Ectodermal cell (in vitro differentiated cells): Measurements from ENCODE around the gene PTPRN2.

ENCODE experiments used
- H3K27ac ChIP-seq: 2 replicates; pipeline ENCODE4 v1.7.0; 2013; ENCODE audit warnings: mild to moderate bottlenecking, low read depth, low read length; ENCODE audit not compliant: insufficient read depth, poor library complexity, severe bottlenecking
- H3K27me3 ChIP-seq: 2 replicates; pipeline ENCODE4 v1.7.0; 2013; ENCODE audit warnings: mild to moderate bottlenecking, low read length; ENCODE audit not compliant: insufficient read depth, control insufficient read depth, poor library complexity, severe bottlenecking
- H3K36me3 ChIP-seq: one replicate; pipeline ENCODE4 v1.7.0; 2013; ENCODE audit warnings: low read length; ENCODE audit not compliant: control insufficient read depth, insufficient read depth
- H3K4me1 ChIP-seq: one replicate; pipeline ENCODE4 v1.7.0; 2013; ENCODE audit warnings: low read length; ENCODE audit not compliant: control insufficient read depth, insufficient read depth
- H3K4me3 ChIP-seq: 2 replicates; pipeline ENCODE4 v1.7.0; 2013; ENCODE audit warnings: low read depth, low read length, control low read depth; ENCODE audit not compliant: insufficient read depth
- H3K9me3 ChIP-seq: 2 replicates; pipeline ENCODE4 v1.7.0; 2013; ENCODE audit warnings: mild to moderate bottlenecking, low read length, moderate library complexity; ENCODE audit not compliant: control insufficient read depth
- WGBS, 2 experiments: methylation state at CpG; one replicate each; pipeline ENCODE4 v1.1.7; 2013; ENCODE audit warnings: missing lambda C conversion rate in 2 of 2; 5-methylcytosine and 5-hydroxymethylcytosine counted together

Gene PTPRN2

GRCh38 chr7:157561816-157562410 lies 1025.7 kb downstream of the PTPRN2 start:
- WGBS, 2 experiments: 77 to 79% methylated on average over 13 of the region's 13 CpGs
- no peaks in the 10 kb centered on the region for H3K36me3 ChIP-seq

GRCh38 chr7:157561523-157561785 lies 1026.2 kb downstream of the PTPRN2 start:
- Histone ChIP-seq H3K9me3 (peaks cover 24% of the 10 kb centered on the region), H3K27me3 (no peaks in the 10 kb centered on the region), H3K4me1 (no peaks in the 10 kb centered on the region), H3K4me3 (no peak overlapping the region), H3K36me3 (no peaks in the 10 kb centered on the region), H3K27ac (no peak overlapping the region)
- 60 to 67% methylated on average over 3 of the region's 3 CpGs for WGBS, 2 experiments

More at GRCh38 chr7:157561816-157562410, 1025.7 kb downstream of the PTPRN2 start:
- H3K4me1 ChIP-seq: no peaks in the 10 kb centered on the region
- peaks cover 20% of the 10 kb centered on the region for H3K9me3 ChIP-seq
- H3K4me3 ChIP-seq: no peak overlapping the region
- no peaks in the 10 kb centered on the region for H3K27me3 ChIP-seq
- no peak overlapping the region for H3K27ac ChIP-seq

- WGBS, 2 experiments: 85 to 89% methylated on average over 29 of the region's 29 CpGs
- Histone ChIP-seq H3K36me3 (no peaks in the 10 kb centered on the region), H3K9me3 (peaks cover 22% of the 10 kb centered on the region), H3K4me1 (no peaks in the 10 kb centered on the region), H3K27ac (no peak overlapping the region), H3K4me3 (no peak overlapping the region), H3K27me3 (no peaks in the 10 kb centered on the region)
Measured at GRCh38 chr7:157560710-157561522, 1026.7 kb downstream of the PTPRN2 start.

GRCh38 chr7:157560258-157560654 lies 1027.4 kb downstream of the PTPRN2 start:
- Histone ChIP-seq H3K4me1 (no peaks in the 10 kb centered on the region), H3K4me3 (no peak overlapping the region), H3K27ac (no peak overlapping the region), H3K36me3 (no peaks in the 10 kb centered on the region), H3K9me3 (peaks cover 19% of the 10 kb centered on the region), H3K27me3 (no peaks in the 10 kb centered on the region)
- WGBS, 2 experiments: 89 to 90% methylated on average over 20 of the region's 20 CpGs

GRCh38 chr7:157559596-157560257 lies 1027.9 kb downstream of the PTPRN2 start:
- 84 to 85% methylated on average over 20 of the region's 20 CpGs for WGBS, 2 experiments
- H3K9me3 ChIP-seq: peaks cover 17% of the 10 kb centered on the region
- no peaks in the 10 kb centered on the region for H3K27me3 ChIP-seq
- H3K4me1 ChIP-seq: no peaks in the 10 kb centered on the region
- no peak overlapping the region for H3K4me3 ChIP-seq
- no peaks in the 10 kb centered on the region for H3K36me3 ChIP-seq
- no peak overlapping the region for H3K27ac ChIP-seq

GRCh38 chr7:157558875-157559595 lies 1028.6 kb downstream of the PTPRN2 start:
- Histone ChIP-seq H3K27me3 (no peaks in the 10 kb centered on the region), H3K36me3 (no peaks in the 10 kb centered on the region), H3K9me3 (peaks cover 16% of the 10 kb centered on the region), H3K4me1 (no peaks in the 10 kb centered on the region), H3K4me3 (no peak overlapping the region), H3K27ac (no peak overlapping the region)
- WGBS, 2 experiments: 87 to 88% methylated on average over 27 of the region's 27 CpGs

GRCh38 chr7:157558516-157558874 lies 1029.1 kb downstream of the PTPRN2 start:
- no peaks in the 10 kb centered on the region for H3K4me1 ChIP-seq
- no peaks in the 10 kb centered on the region for H3K27me3 ChIP-seq
- H3K27ac ChIP-seq: no peak overlapping the region
- H3K36me3 ChIP-seq: no peaks in the 10 kb centered on the region
- 83 to 86% methylated on average over 9 of the region's 9 CpGs for WGBS, 2 experiments
- H3K4me3 ChIP-seq: no peak overlapping the region
- H3K9me3 ChIP-seq: peaks cover 16% of the 10 kb centered on the region

- H3K4me1 ChIP-seq: no peaks in the 10 kb centered on the region
- H3K4me3 ChIP-seq: no peak overlapping the region
- H3K27me3 ChIP-seq: no peaks in the 10 kb centered on the region
- no peak overlapping the region for H3K27ac ChIP-seq
- H3K36me3 ChIP-seq: no peaks in the 10 kb centered on the region
- peaks cover 16% of the 10 kb centered on the region for H3K9me3 ChIP-seq
- WGBS, 2 experiments: 87 to 88% methylated on average over 17 of the region's 17 CpGs
Measured at GRCh38 chr7:157558061-157558460, 1029.6 kb downstream of the PTPRN2 start.

GRCh38 chr7:157557263-157557662 lies 1030.4 kb downstream of the PTPRN2 start:
- 76 to 79% methylated on average over 1 of the region's 1 CpG for WGBS, 2 experiments
- H3K4me3 ChIP-seq: no peak overlapping the region
- no peak overlapping the region for H3K27ac ChIP-seq
- H3K9me3 ChIP-seq: peaks cover 16% of the 10 kb centered on the region
- no peaks in the 10 kb centered on the region for H3K27me3 ChIP-seq
- no peaks in the 10 kb centered on the region for H3K36me3 ChIP-seq
- H3K4me1 ChIP-seq: no peaks in the 10 kb centered on the region

- Histone ChIP-seq H3K4me3 (no peak overlapping the region), H3K4me1 (no peaks in the 10 kb centered on the region), H3K27me3 (no peaks in the 10 kb centered on the region), H3K9me3 (peaks cover 10% of the 10 kb centered on the region), H3K27ac (no peak overlapping the region), H3K36me3 (no peaks in the 10 kb centered on the region)
- 63 to 67% methylated on average over 1 of the region's 1 CpG for whole genome bisulfite sequencing, 2 experiments
Measured at GRCh38 chr7:157556642-157556944, 1031.0 kb downstream of the PTPRN2 start.
